ENCODE results near the gene COG4. TPM values are rescaled to one million over a fixed set of nuclear protein-coding genes. Genes with fewer than 3 reads are reported as not detected.

COG4 gene
- total and polyA plus RNA-seq, 10 donors: 40.8 to 85.4 (median 58.8) TPM

GRCh38 chr16:70523743-70524398, 517 bp upstream of the COG4 start, which contains the start of gene SF3B3:
Gene SF3B3, plus strand, starts transcription at chr16:70523816. Its CDS starts 2,841 bp downstream, at chr16:70526657.
- Histone ChIP-seq H3K36me3 (peaks cover 0 to 45% (median 18%) of the 10 kb centered on the region in 6 donors), H3K27me3 (replicated peaks in 1 of 7) (no peaks in the 10 kb centered on the region), H3K9me3 (no peaks in the 10 kb centered on the region), H3K4me1 (peaks cover 36 to 86% (median 63%) of the 10 kb centered on the region in 6 donors), H3K4me3 (peak within 1 kb of the TSS; percentile 84 to 100 (median 93)), H3K27ac (peak within 1 kb of the TSS; percentile 86 to 95 (median 93))
- peak; percentile 90 for DNase-seq
- TF ChIP-seq CTCF (IDR thresholded peaks at IDR 0.05 in 8 of 11, conservative IDR thresholded peaks at IDR 0.05 in 3 of 11) (peak in 1 of 11 experiments; percentile 5), POLR2AphosphoS5 (IDR thresholded peaks at IDR 0.05) (peak; percentile 53 to 76 (median 61)), POLR2A (IDR thresholded peaks at IDR 0.05) (no peak)
- intact Hi-C loops (cut with DNase I; ENCODE audit: low total_unique reads): no loop called here
- WGBS, 5 donors: 0 to 1% (median 0%) methylated on average over 32 of the region's 32 CpGs

GRCh38 chr16:70522216-70523075, 908 bp downstream of the COG4 start:
- TF ChIP-seq POLR2AphosphoS5 (IDR thresholded peaks at IDR 0.05) (no peak), CTCF (IDR thresholded peaks at IDR 0.05 in 8 of 11, conservative IDR thresholded peaks at IDR 0.05 in 3 of 11) (no peak), POLR2A (IDR thresholded peaks at IDR 0.05) (no peak)
- intact Hi-C loops (cut with DNase I; ENCODE audit: low total_unique reads): no loop called here
- Histone ChIP-seq H3K27me3 (replicated peaks in 1 of 7) (no peaks in the 10 kb centered on the region), H3K36me3 (peaks cover 0 to 45% (median 18%) of the 10 kb centered on the region in 6 donors), H3K9me3 (no peaks in the 10 kb centered on the region), H3K27ac (peak overlapping the region; percentile 86 to 95 (median 93)), H3K4me1 (peaks cover 34 to 72% (median 53%) of the 10 kb centered on the region in 6 donors), H3K4me3 (peak overlapping the region; percentile 84 to 100 (median 93))
- 34 to 44% (median 38%) methylated on average over 18 of the region's 18 CpGs for WGBS, 5 donors
- DNase-seq: no peak

- no peak overlapping the region for H3K4me3 ChIP-seq
- TF ChIP-seq CTCF (IDR thresholded peaks at IDR 0.05 in 8 of 11, conservative IDR thresholded peaks at IDR 0.05 in 3 of 11) (no peak), POLR2AphosphoS5 (IDR thresholded peaks at IDR 0.05) (no peak), POLR2A (IDR thresholded peaks at IDR 0.05) (no peak)
- H3K27me3 ChIP-seq (replicated peaks in 1 of 7): no peaks in the 10 kb centered on the region
- 36 to 52% (median 40%) methylated on average over 8 of the region's 8 CpGs for WGBS, 5 donors
- peaks cover 19 to 55% (median 36%) of the 10 kb centered on the region in 6 donors for H3K4me1 ChIP-seq
- no peak for DNase-seq
- peak overlapping the region in 4 of 8 donors; percentile 4 to 46 (median 24) for H3K27ac ChIP-seq
- no peaks in the 10 kb centered on the region for H3K9me3 ChIP-seq
- peaks cover 0 to 45% (median 29%) of the 10 kb centered on the region in 6 donors for H3K36me3 ChIP-seq
- intact Hi-C loops (cut with DNase I; ENCODE audit: low total_unique reads): no loop called here
These were observed 2.6 kb downstream of the COG4 start for GRCh38 chr16:70520612-70521297.
